Endothelial cell of umbilical vein (primary cell): ENCODE results near the gene ARHGAP32.

Experiments used
- EZH2 ChIP-seq: IDR thresholded peaks from 2 replicates; pipeline ENCODE4 v1.6.1; 2012; ENCODE audit warnings: borderline replicate concordance, low read depth, mild to moderate bottlenecking, moderate library complexity, low read length, inconsistent platforms; ENCODE audit not compliant: severe bottlenecking
- TF ChIP-seq, protein P1 (sequence below), 2 donors: IDR thresholded peaks; 1 replicate in 1 of 2; 2 replicates in 1 of 2; pipeline ENCODE4 v1.5.1; 2011; ENCODE audit warnings: low read length in 2 of 2, mild to moderate bottlenecking in 2 of 2, moderate library complexity in 2 of 2, control low read depth in 1 of 2, inconsistent platforms in 1 of 2, low read depth in 1 of 2; ENCODE audit not compliant: insufficient read depth in 1 of 2; ENCODE audit errors: extremely low read depth in 1 of 2

DNA sequence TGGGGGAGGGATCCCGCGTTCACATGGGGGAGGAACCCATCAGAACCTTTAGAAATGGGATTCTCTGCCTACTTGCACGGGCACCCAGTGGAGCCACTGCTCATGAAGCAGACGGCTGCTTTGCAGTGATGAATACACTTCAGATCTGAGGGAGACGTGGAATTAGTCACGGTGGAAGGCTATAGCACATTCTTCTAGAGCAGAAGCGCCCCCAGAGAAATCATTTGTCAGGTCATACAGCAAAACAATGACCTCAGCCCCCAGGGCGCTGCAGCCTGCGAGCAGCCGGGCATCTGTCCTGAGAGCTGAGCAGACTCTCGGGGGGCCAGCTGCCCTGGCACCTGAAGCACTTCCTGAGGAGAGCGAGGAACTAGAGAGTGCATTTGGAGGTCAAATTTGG, 262.1 kb downstream of the ARHGAP32 start:
- TF ChIP-seq, protein P1, sequence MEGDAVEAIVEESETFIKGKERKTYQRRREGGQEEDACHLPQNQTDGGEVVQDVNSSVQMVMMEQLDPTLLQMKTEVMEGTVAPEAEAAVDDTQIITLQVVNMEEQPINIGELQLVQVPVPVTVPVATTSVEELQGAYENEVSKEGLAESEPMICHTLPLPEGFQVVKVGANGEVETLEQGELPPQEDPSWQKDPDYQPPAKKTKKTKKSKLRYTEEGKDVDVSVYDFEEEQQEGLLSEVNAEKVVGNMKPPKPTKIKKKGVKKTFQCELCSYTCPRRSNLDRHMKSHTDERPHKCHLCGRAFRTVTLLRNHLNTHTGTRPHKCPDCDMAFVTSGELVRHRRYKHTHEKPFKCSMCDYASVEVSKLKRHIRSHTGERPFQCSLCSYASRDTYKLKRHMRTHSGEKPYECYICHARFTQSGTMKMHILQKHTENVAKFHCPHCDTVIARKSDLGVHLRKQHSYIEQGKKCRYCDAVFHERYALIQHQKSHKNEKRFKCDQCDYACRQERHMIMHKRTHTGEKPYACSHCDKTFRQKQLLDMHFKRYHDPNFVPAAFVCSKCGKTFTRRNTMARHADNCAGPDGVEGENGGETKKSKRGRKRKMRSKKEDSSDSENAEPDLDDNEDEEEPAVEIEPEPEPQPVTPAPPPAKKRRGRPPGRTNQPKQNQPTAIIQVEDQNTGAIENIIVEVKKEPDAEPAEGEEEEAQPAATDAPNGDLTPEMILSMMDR (IDR thresholded peaks at IDR 0.05; ENCODE audit: extremely low read depth in 1 of 2, insufficient read depth in 1 of 2, low read depth in 1 of 2, low read length in 2 of 2), result no peak
- no peak for TF ChIP-seq EZH2
